Colonic mucosa (tissue), 4 donors: ENCODE data around the gene CFAP299. TPM values are rescaled to one million over a fixed set of nuclear protein-coding genes. Genes with fewer than 3 reads are reported as not detected.
"Not testable (repeated sequence)": the region's sequence is repeated elsewhere in the genome, so short reads cannot be mapped to it uniquely, and the experiment has no call there.

ENCODE experiments used
- DNase-seq: peaks from one replicate; pipeline ENCODE4 v3.0.0-alpha.2; 2020
- H3K27ac ChIP-seq: fragments of 200-600 bp; one replicate; pipeline ENCODE4 v1.8.0; 2021
- H3K27me3 ChIP-seq: fragments of 200-600 bp; one replicate; pipeline ENCODE4 v1.8.0; 2021
- H3K36me3 ChIP-seq: fragments of 200-600 bp; one replicate; pipeline ENCODE4 v1.8.0; 2021
- H3K4me1 ChIP-seq: fragments of 200-600 bp; one replicate; pipeline ENCODE4 v1.8.0; 2021; ENCODE audit warnings: mild to moderate bottlenecking
- H3K4me3 ChIP-seq: fragments of 200-600 bp; one replicate; pipeline ENCODE4 v1.8.0; 2021
- H3K9ac ChIP-seq, 2 donors: one replicate each; pipeline ENCODE4 v1.7.0; 2013; ENCODE audit warnings: control low read depth in 2 of 2, low read depth in 2 of 2, low read length in 2 of 2
- H3K9me3 ChIP-seq: fragments of 200-600 bp; one replicate; pipeline ENCODE4 v1.8.0; 2021
- intact Hi-C: fragments of 100-400 bp; cut with DNase I; formaldehyde crosslinking; loops from one replicate; pipeline ENCODE4 v1.14.1; 2022
- total RNA-seq, 2 donors: library from RNA; stranded (reverse); fragmentation: NEBNext Ultra II Directional in 1 of 2; extraction: Animal tissue kit (Norgen Biotek cat#: 25700) in 1 of 2; gene quantifications; one replicate each; pipeline ENCODE4 v1.2.1, GENCODE V29; 2021
- TF ChIP-seq, protein P1 (sequence below): fragments of 200-600 bp; IDR thresholded peaks from one replicate; pipeline ENCODE4 v1.8.0; 2022; ENCODE audit warnings: antibody characterized with exemption, mild to moderate bottlenecking
- donor health status: healthy.
- donor health status: DM: no; HTN: no; CAD: no.
- donor health status: DM: no; HTN: no; CAD: no.

Gene CFAP299
- total RNA-seq, 2 donors from 2014 or later, result not detected

DNA sequence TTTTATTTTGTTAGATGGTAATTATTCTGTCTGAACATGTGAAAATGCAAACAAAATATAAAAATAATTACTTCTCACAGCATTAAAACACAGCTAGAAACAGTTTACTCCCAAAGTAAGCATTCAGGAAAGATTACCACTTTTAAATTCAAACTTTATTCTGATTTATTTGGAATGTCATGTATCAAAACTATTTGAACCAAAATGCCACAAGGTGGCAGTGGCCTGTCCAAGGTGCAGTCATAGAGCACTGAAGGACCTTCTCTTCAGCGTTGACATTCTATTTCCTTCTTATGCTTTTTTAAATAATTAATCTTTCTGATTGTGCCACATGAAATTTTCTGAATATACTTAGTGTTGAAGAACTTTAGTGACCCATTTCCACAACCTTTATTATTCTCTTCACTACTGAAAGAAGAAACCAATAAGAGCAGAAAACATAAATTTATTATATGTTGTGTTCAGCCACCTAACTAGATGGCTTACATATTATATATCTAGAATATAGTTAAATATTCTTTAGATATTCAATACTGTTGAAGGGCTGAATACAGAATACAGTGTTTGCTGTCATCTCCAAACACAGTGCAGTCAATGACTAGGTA, 283.6 kb downstream of the CFAP299 start:
- no peaks in the 10 kb centered on the region for H3K4me1 ChIP-seq
- no peak for DNase-seq
- no peak overlapping the region for H3K4me3 ChIP-seq
- intact Hi-C loops, result loop anchor here (10.0 kb wide), 1 partner anchor 426 kb away; no protein-coding TSS in a partner anchor
- no peak overlapping the region for H3K9ac ChIP-seq
- TF ChIP-seq, protein P1, sequence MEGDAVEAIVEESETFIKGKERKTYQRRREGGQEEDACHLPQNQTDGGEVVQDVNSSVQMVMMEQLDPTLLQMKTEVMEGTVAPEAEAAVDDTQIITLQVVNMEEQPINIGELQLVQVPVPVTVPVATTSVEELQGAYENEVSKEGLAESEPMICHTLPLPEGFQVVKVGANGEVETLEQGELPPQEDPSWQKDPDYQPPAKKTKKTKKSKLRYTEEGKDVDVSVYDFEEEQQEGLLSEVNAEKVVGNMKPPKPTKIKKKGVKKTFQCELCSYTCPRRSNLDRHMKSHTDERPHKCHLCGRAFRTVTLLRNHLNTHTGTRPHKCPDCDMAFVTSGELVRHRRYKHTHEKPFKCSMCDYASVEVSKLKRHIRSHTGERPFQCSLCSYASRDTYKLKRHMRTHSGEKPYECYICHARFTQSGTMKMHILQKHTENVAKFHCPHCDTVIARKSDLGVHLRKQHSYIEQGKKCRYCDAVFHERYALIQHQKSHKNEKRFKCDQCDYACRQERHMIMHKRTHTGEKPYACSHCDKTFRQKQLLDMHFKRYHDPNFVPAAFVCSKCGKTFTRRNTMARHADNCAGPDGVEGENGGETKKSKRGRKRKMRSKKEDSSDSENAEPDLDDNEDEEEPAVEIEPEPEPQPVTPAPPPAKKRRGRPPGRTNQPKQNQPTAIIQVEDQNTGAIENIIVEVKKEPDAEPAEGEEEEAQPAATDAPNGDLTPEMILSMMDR, result peak; percentile 36
- H3K9me3 ChIP-seq, result no peaks in the 10 kb centered on the region
- H3K36me3 ChIP-seq, result no peaks in the 10 kb centered on the region
- H3K27ac ChIP-seq, result no peak overlapping the region
- no peaks in the 10 kb centered on the region for H3K27me3 ChIP-seq

DNA sequence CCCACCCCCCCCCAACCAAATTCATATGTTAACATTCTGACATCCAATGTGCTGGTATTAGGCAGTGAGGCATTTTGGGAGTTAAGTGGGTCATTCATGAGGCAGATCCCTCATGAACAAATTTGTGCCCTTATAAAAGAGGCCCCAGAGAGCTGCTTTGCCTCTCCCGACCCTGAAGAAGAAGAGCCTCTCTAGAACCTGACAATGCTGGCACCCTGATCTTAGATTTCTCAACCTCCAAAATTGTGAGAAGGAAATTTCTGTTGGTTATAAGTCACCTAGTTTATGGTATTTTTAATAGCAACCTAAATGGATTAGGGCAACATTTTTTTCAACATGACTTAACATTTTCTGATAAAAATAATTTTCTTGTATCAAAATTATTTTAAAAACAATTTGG, 296.3 kb downstream of the CFAP299 start:
- intact Hi-C loops, result no loop called here
- TF ChIP-seq, protein P1, result no peak

DNA sequence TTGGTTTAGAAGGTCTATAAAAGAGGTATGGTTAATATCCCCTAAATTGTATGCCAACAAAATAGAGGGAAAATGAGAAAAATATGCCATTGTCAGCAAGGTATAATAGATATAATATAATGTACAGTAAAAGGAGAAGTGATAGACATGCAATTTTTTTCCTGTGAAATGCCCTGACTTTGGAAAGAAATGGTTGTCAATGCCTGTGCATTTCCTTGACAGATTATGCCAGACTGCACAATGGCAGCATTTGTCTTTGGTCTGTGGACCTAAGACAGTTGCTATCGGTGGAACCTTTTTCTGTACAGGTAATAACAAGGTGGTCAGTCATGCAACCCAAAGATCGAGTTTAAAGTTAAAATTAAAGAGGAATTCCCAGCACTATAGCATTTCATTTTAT, 301.7 kb downstream of the CFAP299 start:
- intact Hi-C loops, result no loop called here
- Histone ChIP-seq H3K9me3 (no peaks in the 10 kb centered on the region), H3K9ac (no peak overlapping the region), H3K4me3 (no peak overlapping the region), H3K27ac (no peak overlapping the region), H3K27me3 (no peaks in the 10 kb centered on the region), H3K4me1 (no peaks in the 10 kb centered on the region), H3K36me3 (no peaks in the 10 kb centered on the region)
- no peak for DNase-seq
- TF ChIP-seq, protein P1, result no peak

More for the DNA sequence above, 296.3 kb downstream of the CFAP299 start:
- DNase-seq, result no peak
- Histone ChIP-seq H3K27me3 (no peaks in the 10 kb centered on the region), H3K27ac (no peak overlapping the region), H3K36me3 (no peaks in the 10 kb centered on the region), H3K4me1 (no peaks in the 10 kb centered on the region), H3K4me3 (no peak overlapping the region), H3K9ac (no peak overlapping the region), H3K9me3 (no peaks in the 10 kb centered on the region)

DNA sequence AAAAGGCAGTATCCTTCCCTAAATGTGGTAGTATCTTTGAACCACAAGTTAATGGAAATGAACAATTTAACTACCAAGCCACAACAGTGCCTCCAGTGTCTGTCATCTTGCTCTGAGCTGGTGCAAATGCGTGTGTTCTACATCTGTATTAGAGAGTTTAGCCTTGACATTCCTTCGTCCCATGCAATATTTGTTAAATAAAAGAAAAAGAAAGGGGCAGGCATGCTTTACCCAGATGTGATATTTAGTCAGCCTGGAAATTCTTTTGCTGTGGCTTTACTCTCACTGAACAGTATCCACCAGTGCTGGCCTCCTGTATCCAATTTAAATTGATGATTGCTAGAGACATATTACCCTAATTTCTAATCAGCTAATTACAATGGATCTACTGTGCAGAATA, 310.5 kb downstream of the CFAP299 start:
- intact Hi-C loops, result no loop called here
- no peak for DNase-seq
- Histone ChIP-seq H3K36me3 (no peaks in the 10 kb centered on the region), H3K9ac (no peak overlapping the region), H3K9me3 (no peaks in the 10 kb centered on the region), H3K27me3 (no peaks in the 10 kb centered on the region), H3K4me3 (no peak overlapping the region), H3K4me1 (no peaks in the 10 kb centered on the region), H3K27ac (no peak overlapping the region)
- TF ChIP-seq, protein P1, result no peak

DNA sequence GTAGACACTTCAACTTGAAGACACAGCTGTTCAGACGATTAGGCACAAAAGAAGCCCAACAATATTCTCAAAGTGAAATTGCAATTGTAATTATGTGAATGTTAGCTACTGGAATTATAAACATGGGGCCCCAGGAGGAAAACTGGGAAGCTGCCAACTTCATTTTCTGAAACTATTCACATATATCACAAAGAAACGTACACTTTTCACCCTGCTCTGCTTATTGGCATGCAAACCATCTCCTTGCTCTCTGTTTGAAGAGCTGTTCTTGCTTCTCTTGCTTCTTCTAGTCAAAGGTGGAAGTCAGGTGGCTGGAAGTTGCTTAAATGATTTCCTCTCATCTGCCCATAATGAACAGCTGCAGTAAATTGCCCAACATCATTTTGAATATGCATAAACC, 320.1 kb downstream of the CFAP299 start:
- TF ChIP-seq, protein P1, result no peak
- intact Hi-C loops, result no loop called here
- no peak overlapping the region for H3K27ac ChIP-seq
- no peaks in the 10 kb centered on the region for H3K27me3 ChIP-seq
- DNase-seq, result no peak
- no peaks in the 10 kb centered on the region for H3K9me3 ChIP-seq
- H3K36me3 ChIP-seq, result no peaks in the 10 kb centered on the region
- no peak overlapping the region for H3K9ac ChIP-seq
- H3K4me3 ChIP-seq, result no peak overlapping the region
- no peaks in the 10 kb centered on the region for H3K4me1 ChIP-seq

DNA sequence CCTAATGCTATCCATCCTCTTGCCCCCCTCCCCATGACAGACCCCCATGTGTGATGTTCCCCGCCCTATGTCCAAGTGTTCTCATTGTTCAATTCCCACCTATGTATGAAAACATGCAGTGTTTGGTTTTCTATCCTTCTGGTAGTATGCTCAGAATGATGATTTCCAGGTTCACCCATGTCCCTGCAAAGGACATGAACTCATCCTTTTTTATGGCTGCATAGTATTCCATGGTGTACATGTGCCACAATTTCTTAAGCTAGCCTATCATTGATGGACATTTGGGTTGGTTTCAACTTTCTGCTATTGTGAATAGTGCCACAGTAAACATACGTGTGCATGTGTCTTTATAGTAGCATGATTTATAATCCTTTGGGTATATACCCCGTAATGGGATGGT, 334.6 kb downstream of the CFAP299 start:
- H3K36me3 ChIP-seq, H3K27me3 ChIP-seq, H3K4me1 ChIP-seq, intact Hi-C loops, H3K9me3 ChIP-seq, H3K27ac ChIP-seq, H3K9ac ChIP-seq, DNase-seq, H3K4me3 ChIP-seq: not testable (repeated sequence)
